Peyer's patch (tissue), 4 donors: ENCODE data around the gene INPP5A. TPM values are rescaled to one million over a fixed set of nuclear protein-coding genes. Genes with fewer than 3 reads are reported as not detected.

Experiments used
- DNase-seq, 3 donors: peaks; one replicate each; pipeline ENCODE4 v3.0.0-alpha.2; 2017 to 2019
- H3K27ac ChIP-seq, 4 donors: fragments of 200-600 bp; sonication (generic); one replicate each; pipeline ENCODE4 v1.5.1; 2016 to 2019
- H3K27me3 ChIP-seq, 2 donors: fragments of 200-600 bp; sonication (generic); one replicate each; pipeline ENCODE4 v1.5.1; 2019
- H3K36me3 ChIP-seq, 3 donors: fragments of 200-600 bp; sonication (generic); one replicate each; pipeline ENCODE4 v1.5.1; 2016 to 2019
- H3K4me1 ChIP-seq, 4 donors: fragments of 200-600 bp; sonication (generic); one replicate each; pipeline ENCODE4 v1.5.1; 2016 to 2019
- H3K4me3 ChIP-seq, 4 donors: fragments of 200-600 bp; sonication (generic); 1 replicate in 3 of 4; 2 replicates in 1 of 4; pipeline ENCODE4 v1.5.1; 2016 to 2019; ENCODE audit warnings: mild to moderate bottlenecking in 1 of 4
- H3K9me3 ChIP-seq, 4 donors: fragments of 200-600 bp; sonication (generic); one replicate each; pipeline ENCODE4 v1.5.1; 2016 to 2019; ENCODE audit warnings: mild to moderate bottlenecking in 1 of 4
- POLR2A ChIP-seq, 2 donors: fragments of 450-650 bp; IDR thresholded peaks; one replicate each; pipeline ENCODE4 v1.5.1; 2017; ENCODE audit warnings: antibody characterized with exemption in 2 of 2, mild to moderate bottlenecking in 2 of 2, moderate library complexity in 2 of 2
- total RNA-seq, 4 donors: library from RNA; depleted of rRNA; stranded (reverse); fragments of >200 nt; gene quantifications; one replicate each; pipeline ENCODE4 v1.1.0, GENCODE V29; 2016
- TF ChIP-seq, protein P1 (sequence below), 6 experiments: fragments of 450-650 bp in 4 of 6; fragments of 200-600 bp in 2 of 6; sonication (generic) in 1 of 6; IDR thresholded peaks; one replicate each; pipeline ENCODE4 v1.5.1; 2017 to 2019; ENCODE audit warnings: antibody characterized with exemption in 6 of 6, mild to moderate bottlenecking in 3 of 6, moderate library complexity in 1 of 6

INPP5A gene
- total RNA-seq, 4 donors from 2014 or later, result 33.8 to 76.4 (median 38.1) TPM

DNA sequence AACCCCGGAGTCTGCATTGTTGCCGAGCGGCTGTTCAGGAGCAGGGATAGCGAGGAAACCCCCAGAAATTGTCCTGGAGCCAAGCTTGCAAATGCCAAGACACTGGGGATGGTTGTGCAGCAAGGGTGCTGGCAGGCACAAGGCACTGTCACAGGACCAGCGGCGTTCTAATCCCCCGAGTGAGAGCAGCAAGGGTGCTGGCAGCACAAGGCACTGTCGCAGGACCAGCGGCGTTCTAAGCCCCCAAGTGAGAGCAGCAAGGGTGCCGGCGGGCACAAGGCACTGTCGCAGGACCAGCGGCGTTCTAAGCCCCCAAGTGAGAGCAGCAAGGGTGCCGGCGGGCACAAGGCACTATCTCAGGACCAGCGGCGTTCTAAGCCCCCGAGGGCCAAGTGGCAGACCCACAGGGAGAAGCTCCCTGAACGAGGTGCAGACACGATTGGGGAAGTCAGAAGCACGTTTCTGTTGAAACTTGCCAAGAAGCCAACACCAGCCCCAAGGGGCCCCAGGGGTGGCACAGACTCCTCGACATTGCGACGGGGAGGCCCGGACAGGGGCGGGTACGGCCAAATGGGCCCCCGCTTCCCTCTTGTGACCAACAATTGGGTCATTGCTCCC, 40.4 kb upstream of the INPP5A start:
- no peak for DNase-seq
- H3K9me3 ChIP-seq, result no peaks in the 10 kb centered on the region
- TF ChIP-seq, protein P1, sequence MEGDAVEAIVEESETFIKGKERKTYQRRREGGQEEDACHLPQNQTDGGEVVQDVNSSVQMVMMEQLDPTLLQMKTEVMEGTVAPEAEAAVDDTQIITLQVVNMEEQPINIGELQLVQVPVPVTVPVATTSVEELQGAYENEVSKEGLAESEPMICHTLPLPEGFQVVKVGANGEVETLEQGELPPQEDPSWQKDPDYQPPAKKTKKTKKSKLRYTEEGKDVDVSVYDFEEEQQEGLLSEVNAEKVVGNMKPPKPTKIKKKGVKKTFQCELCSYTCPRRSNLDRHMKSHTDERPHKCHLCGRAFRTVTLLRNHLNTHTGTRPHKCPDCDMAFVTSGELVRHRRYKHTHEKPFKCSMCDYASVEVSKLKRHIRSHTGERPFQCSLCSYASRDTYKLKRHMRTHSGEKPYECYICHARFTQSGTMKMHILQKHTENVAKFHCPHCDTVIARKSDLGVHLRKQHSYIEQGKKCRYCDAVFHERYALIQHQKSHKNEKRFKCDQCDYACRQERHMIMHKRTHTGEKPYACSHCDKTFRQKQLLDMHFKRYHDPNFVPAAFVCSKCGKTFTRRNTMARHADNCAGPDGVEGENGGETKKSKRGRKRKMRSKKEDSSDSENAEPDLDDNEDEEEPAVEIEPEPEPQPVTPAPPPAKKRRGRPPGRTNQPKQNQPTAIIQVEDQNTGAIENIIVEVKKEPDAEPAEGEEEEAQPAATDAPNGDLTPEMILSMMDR (IDR thresholded peaks at IDR 0.05), result no peak
- no peak for TF ChIP-seq POLR2A (IDR thresholded peaks at IDR 0.05)
- no peaks in the 10 kb centered on the region for H3K36me3 ChIP-seq
- no peak overlapping the region for H3K27ac ChIP-seq
- H3K4me3 ChIP-seq, result no peak overlapping the region
- H3K27me3 ChIP-seq, result no peaks in the 10 kb centered on the region
- H3K4me1 ChIP-seq, result no peaks in the 10 kb centered on the region

DNA sequence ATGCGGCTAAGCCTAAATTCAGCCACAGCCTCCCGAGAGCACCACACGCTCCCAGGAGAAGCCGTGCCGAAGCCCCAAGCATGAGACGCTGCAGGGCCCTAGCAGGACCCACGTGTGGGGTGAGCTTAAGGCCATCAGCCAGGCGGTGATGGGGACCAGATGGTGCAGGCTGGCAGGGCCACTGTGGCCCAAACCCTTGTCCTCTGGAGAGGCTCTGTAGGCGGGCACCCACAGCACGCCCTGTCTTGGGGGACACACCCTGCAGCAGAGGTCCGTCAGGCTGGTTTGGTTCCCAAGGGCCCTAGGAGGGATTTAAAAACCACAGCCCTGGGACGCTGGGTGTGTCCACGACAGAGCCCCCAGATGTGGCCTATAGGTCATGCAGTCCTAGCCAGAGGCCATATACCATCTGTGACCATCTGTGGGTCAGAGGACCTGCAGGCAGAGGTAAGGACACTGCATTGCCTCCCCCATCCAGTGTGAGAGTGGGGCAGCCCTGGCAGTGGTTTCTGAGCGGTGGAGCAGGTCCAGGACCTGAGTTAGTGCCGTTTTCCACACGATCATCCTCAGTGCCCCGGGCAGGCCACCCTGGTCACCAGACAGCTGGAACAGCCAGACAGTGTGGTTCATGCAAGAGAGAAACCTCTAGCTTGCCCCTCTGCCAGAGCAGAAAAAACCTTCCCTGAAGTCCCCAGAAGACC, 39.6 kb upstream of the INPP5A start:
- TF ChIP-seq, protein P1 (IDR thresholded peaks at IDR 0.05), result no peak
- TF ChIP-seq POLR2A (IDR thresholded peaks at IDR 0.05), result no peak
- H3K9me3 ChIP-seq, result no peaks in the 10 kb centered on the region

DNA sequence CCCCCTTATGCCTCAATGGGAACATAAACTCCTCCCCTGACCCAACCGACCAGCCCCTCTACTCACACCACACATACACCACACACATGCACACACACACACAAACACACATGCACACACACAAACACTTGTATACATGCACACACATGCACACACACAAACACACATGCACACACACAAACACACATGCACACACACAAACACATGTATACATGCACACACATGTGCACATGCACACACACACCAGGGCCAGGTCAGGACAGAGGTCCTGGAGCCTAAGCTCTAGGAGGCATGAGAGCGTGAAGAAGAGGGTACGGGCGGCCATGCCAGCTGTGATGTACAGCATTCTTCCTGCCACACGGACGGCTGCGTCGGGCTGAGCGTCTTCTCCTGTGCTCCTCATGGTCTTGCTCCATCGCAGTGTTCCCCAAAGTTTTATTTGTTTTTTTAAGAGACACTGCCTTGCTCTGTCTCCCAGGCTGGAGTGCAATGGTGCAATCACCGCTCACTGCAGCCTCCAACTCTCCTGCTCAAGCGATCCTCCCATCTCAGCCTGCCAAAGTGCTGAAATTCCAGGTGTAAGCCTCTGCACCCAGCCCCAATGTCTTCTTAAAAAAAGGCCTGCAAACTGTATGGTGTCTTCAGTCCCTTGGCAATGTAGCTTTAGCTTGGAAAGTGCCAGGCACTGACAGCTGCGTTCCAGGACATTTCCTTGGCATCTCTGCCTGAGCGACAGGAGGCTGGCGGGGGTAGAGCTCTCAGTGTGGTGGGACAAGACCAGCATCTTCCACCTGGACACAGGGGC, 38.8 kb upstream of the INPP5A start:
- no peak overlapping the region for H3K27ac ChIP-seq
- H3K9me3 ChIP-seq, result no peaks in the 10 kb centered on the region
- H3K4me1 ChIP-seq, result no peaks in the 10 kb centered on the region
- H3K27me3 ChIP-seq, result no peaks in the 10 kb centered on the region
- no peaks in the 10 kb centered on the region for H3K36me3 ChIP-seq
- H3K4me3 ChIP-seq, result no peak overlapping the region
- peak in 1 of 3 donors; percentile 22 for DNase-seq
- TF ChIP-seq POLR2A (IDR thresholded peaks at IDR 0.05), result no peak
- TF ChIP-seq, protein P1 (IDR thresholded peaks at IDR 0.05), result no peak

More for the DNA sequence above, 39.6 kb upstream of the INPP5A start:
- DNase-seq, result peak in 1 of 3 donors; percentile 43
- no peaks in the 10 kb centered on the region for H3K27me3 ChIP-seq
- no peak overlapping the region for H3K4me3 ChIP-seq
- H3K36me3 ChIP-seq, result no peaks in the 10 kb centered on the region
- no peak overlapping the region for H3K27ac ChIP-seq
- H3K4me1 ChIP-seq, result no peaks in the 10 kb centered on the region

DNA sequence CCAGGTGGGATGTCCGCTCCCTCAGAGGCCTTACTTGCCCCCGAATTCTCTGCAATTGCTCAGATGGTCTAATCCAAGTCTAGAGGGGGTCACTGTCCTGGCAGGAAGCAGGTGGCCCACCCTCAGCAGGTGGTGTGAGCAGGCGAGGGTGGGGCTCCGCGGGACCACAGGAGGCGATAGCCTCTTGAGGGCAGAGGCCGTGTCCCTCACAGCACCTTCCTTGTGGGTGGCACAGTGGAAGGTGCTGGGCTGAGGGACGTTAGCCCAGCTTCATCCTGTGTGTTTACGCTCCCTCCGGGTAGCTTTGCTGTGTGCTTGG, 38.3 kb upstream of the INPP5A start:
- Histone ChIP-seq H3K27me3 (no peaks in the 10 kb centered on the region), H3K36me3 (no peaks in the 10 kb centered on the region), H3K27ac (no peak overlapping the region), H3K4me3 (no peak overlapping the region), H3K4me1 (no peaks in the 10 kb centered on the region), H3K9me3 (no peaks in the 10 kb centered on the region)
- peak in 1 of 3 donors; percentile 25 for DNase-seq
- no peak for TF ChIP-seq POLR2A (IDR thresholded peaks at IDR 0.05)
- TF ChIP-seq, protein P1 (IDR thresholded peaks at IDR 0.05), result no peak

DNA sequence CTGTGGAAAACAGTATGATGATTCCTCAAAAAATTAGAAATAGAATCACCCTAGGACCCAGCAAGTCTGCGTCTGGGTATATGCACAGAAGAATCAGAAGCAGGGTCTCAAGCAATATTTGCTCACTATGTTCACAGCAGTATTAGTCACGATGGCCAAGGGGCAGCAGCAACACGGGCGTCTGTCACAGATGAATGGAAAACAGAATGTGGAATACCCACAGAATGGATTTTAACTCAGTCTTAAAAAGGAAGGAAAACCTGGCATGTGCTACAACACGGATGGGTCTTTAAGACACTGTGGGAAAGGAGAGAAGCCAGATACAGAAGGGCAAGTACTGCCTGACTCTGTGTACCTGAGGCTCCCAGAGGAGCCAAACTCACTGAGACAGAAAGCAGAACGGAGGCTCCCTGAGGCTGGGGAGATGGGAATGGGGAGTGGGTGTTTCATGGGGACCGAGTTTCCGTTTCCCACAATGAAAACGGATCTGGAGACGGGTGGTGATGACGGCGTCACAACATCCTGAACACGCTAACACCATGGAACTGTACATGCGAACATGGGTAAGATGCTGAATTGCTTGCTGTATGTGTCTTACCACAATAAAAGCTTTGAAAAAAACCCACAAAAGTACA, 36.7 kb upstream of the INPP5A start:
- no peaks in the 10 kb centered on the region for H3K4me1 ChIP-seq
- H3K36me3 ChIP-seq, result no peaks in the 10 kb centered on the region
- no peaks in the 10 kb centered on the region for H3K9me3 ChIP-seq
- DNase-seq, result peak in 1 of 3 donors; percentile 16
- H3K27me3 ChIP-seq, result no peaks in the 10 kb centered on the region
- no peak for TF ChIP-seq POLR2A (IDR thresholded peaks at IDR 0.05)
- TF ChIP-seq, protein P1 (IDR thresholded peaks at IDR 0.05), result no peak
- no peak overlapping the region for H3K4me3 ChIP-seq
- no peak overlapping the region for H3K27ac ChIP-seq
